Sigmoid colon (tissue), 4 donors: ENCODE results near the gene ZNF562.
"Not testable (repeated sequence)": the region's sequence is repeated elsewhere in the genome, so short reads cannot be mapped to it uniquely, and the experiment has no call there.

ENCODE experiments used
- CTCF ChIP-seq, 4 experiments: fragments of 450-650 bp in 3 of 4; fragments of 200-600 bp in 1 of 4; IDR thresholded peaks; one replicate each; pipeline ENCODE4 v1.5.1; 2016 to 2019; ENCODE audit warnings: antibody characterized with exemption in 4 of 4, mild to moderate bottlenecking in 3 of 4, moderate library complexity in 2 of 4
- EP300 ChIP-seq, 4 donors: sonication (generic); formaldehyde crosslinking; IDR thresholded peaks; one replicate each; pipeline ENCODE4 v1.6.1; 2017; ENCODE audit warnings: antibody characterized with exemption in 4 of 4
- POLR2A ChIP-seq, 2 donors: fragments of 450-650 bp; IDR thresholded peaks; one replicate each; pipeline ENCODE4 v1.6.1; 2016; ENCODE audit warnings: antibody characterized with exemption in 2 of 2, mild to moderate bottlenecking in 2 of 2, moderate library complexity in 2 of 2

- not testable (repeated sequence) for TF ChIP-seq CTCF, EP300, POLR2A (IDR thresholded peaks at IDR 0.05)
Observed at GRCh38 chr19:9679996-9680395, 5.1 kb upstream of the ZNF562 start.
